MM.1S (cell line): ENCODE measurements around the gene CACNA1H.

Experiments
- DNase-seq: peaks from one replicate; pipeline ENCODE4 v3.0.0-alpha.2; 2015
- H2AFZ ChIP-seq: fragments of 300-600 bp; sonication (generic); 2 replicates; pipeline ENCODE4 v1.6.0; 2016; ENCODE audit warnings: antibody characterized with exemption, low read length
- H3F3A ChIP-seq: fragments of 300-600 bp; sonication (generic); 2 replicates; pipeline ENCODE4 v1.6.1; 2016; ENCODE audit warnings: mild to moderate bottlenecking, antibody characterized with exemption, low read length, moderate library complexity, mixed read lengths; ENCODE audit not compliant: insufficient read depth
- H3K27ac ChIP-seq: fragments of 300-600 bp; sonication (generic); 2 replicates; pipeline ENCODE4 v1.5.1; 2016; ENCODE audit warnings: mild to moderate bottlenecking, low read length
- H3K27me3 ChIP-seq: fragments of 300-600 bp; sonication (generic); replicated peaks from 2 replicates; pipeline ENCODE4 v1.6.0; 2016; ENCODE audit warnings: low read length; ENCODE audit not compliant: insufficient read depth
- H3K36me3 ChIP-seq: fragments of 300-600 bp; sonication (generic); replicated peaks from 2 replicates; pipeline ENCODE4 v1.6.1; 2016; ENCODE audit warnings: mild to moderate bottlenecking, low read length, mixed read lengths; ENCODE audit not compliant: insufficient read depth
- H3K4me1 ChIP-seq: fragments of 300-600 bp; sonication (generic); 2 replicates; pipeline ENCODE4 v1.6.1; 2016; ENCODE audit warnings: low read length, mixed read lengths
- H3K4me2 ChIP-seq: fragments of 300-600 bp; sonication (generic); 2 replicates; pipeline ENCODE4 v1.6.0; 2016; ENCODE audit warnings: low read depth, low read length
- H3K4me3 ChIP-seq: fragments of 300-600 bp; sonication (generic); 2 replicates; pipeline ENCODE4 v1.5.1; 2016; ENCODE audit warnings: low read length, mixed read lengths
- H3K79me2 ChIP-seq: fragments of 300-600 bp; sonication (generic); 2 replicates; pipeline ENCODE4 v1.6.1; 2016; ENCODE audit warnings: mixed run types, low read length, mixed read lengths
- H3K9ac ChIP-seq: fragments of 300-600 bp; sonication (generic); 2 replicates; pipeline ENCODE4 v1.6.1; 2016; ENCODE audit warnings: low read length, mixed read lengths
- H3K9me2 ChIP-seq: fragments of 300-600 bp; sonication (generic); replicated peaks from 2 replicates; pipeline ENCODE4 v1.6.1; 2016; ENCODE audit warnings: mild to moderate bottlenecking, low read length, mixed read lengths; ENCODE audit not compliant: insufficient read depth
- H3K9me3 ChIP-seq: fragments of 300-600 bp; sonication (generic); replicated peaks from 2 replicates; pipeline ENCODE4 v1.6.1; 2016; ENCODE audit warnings: mild to moderate bottlenecking, low read length, mixed read lengths; ENCODE audit not compliant: insufficient read depth
- H4K20me1 ChIP-seq: fragments of 300-600 bp; sonication (generic); 2 replicates; pipeline ENCODE4 v1.6.1; 2016; ENCODE audit warnings: mild to moderate bottlenecking, low read length, moderate library complexity, mixed read lengths; ENCODE audit not compliant: insufficient read depth
- CTCF ChIP-seq: fragments of 300-600 bp; sonication (generic); IDR thresholded peaks from 2 replicates; pipeline ENCODE4 v1.5.1; 2016; ENCODE audit warnings: antibody characterized with exemption, low read length, mixed read lengths
- EZH2 ChIP-seq: fragments of 300-600 bp; sonication (generic); optimal IDR thresholded peaks from 2 replicates; pipeline ENCODE3; 2017; ENCODE audit warnings: low read depth, mild to moderate bottlenecking, antibody characterized with exemption, low read length, mixed read lengths
- EZH2phosphoT487 ChIP-seq: fragments of 300-600 bp; sonication (generic); IDR thresholded peaks from 2 replicates; pipeline ENCODE4 v1.6.1; 2018; ENCODE audit warnings: antibody characterized with exemption, low read length

CACNA1H gene

GRCh38 chr16:1113489-1113888 lies 39.4 kb upstream of the CACNA1H start:
- no peak for DNase-seq
- peaks cover 91% of the 10 kb centered on the region for H3K27me3 ChIP-seq

GRCh38 chr16:1113889-1114526 lies 38.9 kb upstream of the CACNA1H start:
- TF ChIP-seq EZH2 (no peak), CTCF (no peak), EZH2phosphoT487 (no peak)
- Histone ChIP-seq H2AFZ (no peak overlapping the region), H3F3A (no peaks in the 10 kb centered on the region), H3K4me1 (no peaks in the 10 kb centered on the region), H3K27ac (no peak overlapping the region), H3K79me2 (no peaks in the 10 kb centered on the region), H3K27me3 (peaks cover 91% of the 10 kb centered on the region), H3K4me3 (no peak overlapping the region), H3K4me2 (no peak overlapping the region), H3K9ac (no peak overlapping the region), H3K9me2 (no peaks in the 10 kb centered on the region), H3K36me3 (no peaks in the 10 kb centered on the region), H3K9me3 (no peaks in the 10 kb centered on the region), H4K20me1 (no peaks in the 10 kb centered on the region)
- no peak for DNase-seq

More at GRCh38 chr16:1113489-1113888, 39.4 kb upstream of the CACNA1H start:
- Histone ChIP-seq H3K4me3 (no peak overlapping the region), H3K79me2 (no peaks in the 10 kb centered on the region), H3K27ac (no peak overlapping the region), H3K36me3 (no peaks in the 10 kb centered on the region), H3K4me1 (no peaks in the 10 kb centered on the region), H3K9me2 (no peaks in the 10 kb centered on the region), H3K9ac (no peak overlapping the region), H3K4me2 (no peak overlapping the region), H2AFZ (no peak overlapping the region), H3F3A (no peaks in the 10 kb centered on the region), H4K20me1 (no peaks in the 10 kb centered on the region), H3K9me3 (no peaks in the 10 kb centered on the region)
- TF ChIP-seq EZH2 (no peak), CTCF (no peak), EZH2phosphoT487 (no peak)

GRCh38 chr16:1116693-1117077 lies 36.2 kb upstream of the CACNA1H start:
- Histone ChIP-seq H3K9ac (no peak overlapping the region), H3K36me3 (no peaks in the 10 kb centered on the region), H3K79me2 (no peaks in the 10 kb centered on the region), H3K4me1 (0 out of 2 replicates have a peak, but pooled peaks cover 5% of the 10 kb centered on the region), H3K9me3 (no peaks in the 10 kb centered on the region), H3K27ac (no peak overlapping the region), H3K4me3 (no peak overlapping the region), H3K27me3 (peaks cover 91% of the 10 kb centered on the region), H3K4me2 (no peak overlapping the region), H4K20me1 (no peaks in the 10 kb centered on the region), H2AFZ (no peak overlapping the region), H3K9me2 (no peaks in the 10 kb centered on the region), H3F3A (no peaks in the 10 kb centered on the region)
- TF ChIP-seq EZH2 (no peak), CTCF (no peak), EZH2phosphoT487 (no peak)
- no peak for DNase-seq
